Parathyroid adenoma (tissue), 2 donors: ENCODE results near the gene C6orf58.

Experiments used
- H2AFZ ChIP-seq: fragments of 300-600 bp; sonication (generic); one replicate; pipeline ENCODE4 v1.7.0; 2017; ENCODE audit warnings: antibody characterized with exemption, mild to moderate bottlenecking
- H3K27ac ChIP-seq: fragments of 300-600 bp; sonication (generic); one replicate; pipeline ENCODE4 v1.7.0; 2017
- H3K27me3 ChIP-seq: fragments of 300-600 bp; sonication (generic); one replicate; pipeline ENCODE4 v1.7.0; 2017; ENCODE audit warnings: low read length; ENCODE audit not compliant: control insufficient read depth, insufficient read depth
- H3K36me3 ChIP-seq: fragments of 300-600 bp; sonication (generic); one replicate; pipeline ENCODE4 v1.7.0; 2017; ENCODE audit warnings: low read length; ENCODE audit not compliant: control insufficient read depth, insufficient read depth
- H3K4me1 ChIP-seq: fragments of 300-600 bp; sonication (generic); one replicate; pipeline ENCODE4 v1.7.0; 2017; ENCODE audit warnings: control low read depth
- H3K4me2 ChIP-seq: fragments of 300-600 bp; sonication (generic); one replicate; pipeline ENCODE4 v1.7.0; 2017; ENCODE audit warnings: low read length
- H3K4me3 ChIP-seq: fragments of 300-600 bp; sonication (generic); one replicate; pipeline ENCODE4 v1.7.0; 2017; ENCODE audit warnings: low read depth, low read length
- H3K79me2 ChIP-seq: fragments of 300-600 bp; sonication (generic); one replicate; pipeline ENCODE4 v1.7.0; 2017; ENCODE audit warnings: control low read depth
- H3K9ac ChIP-seq: fragments of 300-600 bp; sonication (generic); one replicate; pipeline ENCODE4 v1.7.0; 2017; ENCODE audit warnings: mild to moderate bottlenecking
- H3K9me3 ChIP-seq: fragments of 300-600 bp; sonication (generic); one replicate; pipeline ENCODE4 v1.7.0; 2017; ENCODE audit warnings: low read length; ENCODE audit not compliant: control insufficient read depth
- CTCF ChIP-seq: fragments of 300-600 bp; sonication (generic); IDR thresholded peaks from one replicate; pipeline ENCODE4 v1.7.0; 2017; ENCODE audit warnings: antibody characterized with exemption, mild to moderate bottlenecking
- donor health status: primary hyperparathyroidism.

C6orf58 gene

GRCh38 chr6:127570739-127571389, 6.1 kb upstream of the C6orf58 start:
- Histone ChIP-seq H3K4me1 (no peaks in the 10 kb centered on the region), H3K9me3 (no peaks in the 10 kb centered on the region), H3K9ac (no peak overlapping the region), H3K4me3 (no peak overlapping the region), H3K79me2 (no peaks in the 10 kb centered on the region), H3K36me3 (no peaks in the 10 kb centered on the region), H2AFZ (no peak overlapping the region), H3K27me3 (no peaks in the 10 kb centered on the region), H3K4me2 (no peak overlapping the region), H3K27ac (no peak overlapping the region)
- no peak for TF ChIP-seq CTCF

- no peaks in the 10 kb centered on the region for H3K9me3 ChIP-seq
- H3K4me3 ChIP-seq: no peak overlapping the region
- no peak overlapping the region for H2AFZ ChIP-seq
- no peaks in the 10 kb centered on the region for H3K4me1 ChIP-seq
- no peaks in the 10 kb centered on the region for H3K36me3 ChIP-seq
- H3K27me3 ChIP-seq: no peaks in the 10 kb centered on the region
- no peak for TF ChIP-seq CTCF
- no peaks in the 10 kb centered on the region for H3K79me2 ChIP-seq
- H3K4me2 ChIP-seq: no peak overlapping the region
- H3K9ac ChIP-seq: no peak overlapping the region
- H3K27ac ChIP-seq: no peak overlapping the region
These were observed 1.9 kb downstream of the C6orf58 start for GRCh38 chr6:127578900-127579299.

- H3K4me2 ChIP-seq: no peak overlapping the region
- no peaks in the 10 kb centered on the region for H3K4me1 ChIP-seq
- H3K79me2 ChIP-seq: no peaks in the 10 kb centered on the region
- H2AFZ ChIP-seq: no peak overlapping the region
- no peaks in the 10 kb centered on the region for H3K9me3 ChIP-seq
- no peak overlapping the region for H3K9ac ChIP-seq
- no peak overlapping the region for H3K27ac ChIP-seq
- TF ChIP-seq CTCF: no peak
- no peak overlapping the region for H3K4me3 ChIP-seq
- H3K36me3 ChIP-seq: no peaks in the 10 kb centered on the region
- H3K27me3 ChIP-seq: no peaks in the 10 kb centered on the region
These were observed 4.6 kb downstream of the C6orf58 start for GRCh38 chr6:127581576-127581975.

GRCh38 chr6:127582777-127583462, 5.9 kb downstream of the C6orf58 start:
- Histone ChIP-seq H3K36me3 (no peaks in the 10 kb centered on the region), H3K9ac (no peak overlapping the region), H3K4me1 (no peaks in the 10 kb centered on the region), H3K4me3 (no peak overlapping the region), H3K79me2 (no peaks in the 10 kb centered on the region), H2AFZ (no peak overlapping the region), H3K4me2 (no peak overlapping the region), H3K9me3 (no peaks in the 10 kb centered on the region), H3K27ac (no peak overlapping the region), H3K27me3 (no peaks in the 10 kb centered on the region)
- no peak for TF ChIP-seq CTCF

- Histone ChIP-seq H3K9ac (no peak overlapping the region), H3K27ac (no peak overlapping the region), H3K36me3 (no peaks in the 10 kb centered on the region), H3K4me2 (no peak overlapping the region), H2AFZ (no peak overlapping the region), H3K79me2 (no peaks in the 10 kb centered on the region), H3K4me1 (no peaks in the 10 kb centered on the region), H3K9me3 (no peaks in the 10 kb centered on the region), H3K4me3 (no peak overlapping the region), H3K27me3 (no peaks in the 10 kb centered on the region)
- no peak for TF ChIP-seq CTCF
These were observed 8.1 kb downstream of the C6orf58 start for GRCh38 chr6:127585123-127585522.
